Measurements from ENCODE around the gene GPR39.

- TF ChIP-seq CTCF (IDR thresholded peaks at IDR 0.05 in 4 of 5, conservative IDR thresholded peaks at IDR 0.05 in 1 of 5) (no peak), POLR2A (IDR thresholded peaks at IDR 0.05) (no peak)
These were observed 239.8 kb downstream of the GPR39 start for GRCh38 chr2:132656266-132656975.

All from gastrocnemius medialis (tissue), 4 donors.